SK-N-SH treated with all-trans-retinoic acid at 6 μM for 48 hours (cell line): ENCODE measurements around the gene IL1RL1.

ENCODE experiments used
- OSR1 ChIP-seq: fragments of 250-450 bp; sonication (Bioruptor Pico); IDR thresholded peaks from 2 replicates; pipeline ENCODE4 v1.8.0; 2022; ENCODE audit warnings: moderate library complexity, mild to moderate bottlenecking, inconsistent platforms
- TF ChIP-seq, protein P1 (sequence below): fragments of 250-450 bp; sonication (Bioruptor Pico); IDR thresholded peaks from 2 replicates; pipeline ENCODE4 v1.8.0; 2020; ENCODE audit warnings: mild to moderate bottlenecking, moderate library complexity, borderline replicate concordance

DNA sequence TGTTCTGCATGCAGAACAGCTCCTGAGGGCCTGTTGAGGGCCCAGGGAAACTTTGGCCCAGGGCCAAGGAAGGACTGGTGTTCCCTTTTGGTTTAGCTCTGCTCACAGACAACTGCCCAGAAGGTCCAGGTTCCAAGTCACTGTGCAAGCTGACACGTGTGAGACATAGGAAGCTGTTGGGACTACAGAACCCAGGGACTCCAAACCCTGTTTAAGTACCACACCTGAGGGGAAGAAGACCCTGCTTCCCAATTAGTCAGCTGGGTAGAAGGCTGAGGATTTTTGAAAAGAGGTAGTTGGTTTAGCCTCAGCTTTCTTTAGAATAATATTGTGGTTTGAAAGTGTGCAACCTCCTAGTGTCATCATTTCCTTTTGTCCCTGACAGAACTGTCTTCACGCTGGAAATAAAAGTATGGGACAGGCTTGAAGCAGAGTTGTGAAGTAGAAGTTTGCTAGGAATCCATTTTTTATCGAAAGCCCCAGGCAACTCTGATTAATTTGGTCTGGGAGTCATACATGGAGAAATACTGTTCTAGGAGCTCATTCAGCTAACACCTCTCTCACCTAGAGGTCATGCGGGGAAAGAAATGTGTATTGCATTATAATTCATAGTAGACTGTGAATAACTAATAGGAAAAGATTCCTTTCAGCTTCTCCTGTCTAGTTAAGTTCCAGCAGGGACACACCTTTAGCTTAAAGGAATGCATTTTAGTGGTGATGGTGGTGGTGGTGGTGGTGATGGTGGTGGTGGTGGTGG lies 19.9 kb upstream of the IL1RL1 start:
- TF ChIP-seq OSR1, result no peak
- TF ChIP-seq, protein P1, sequence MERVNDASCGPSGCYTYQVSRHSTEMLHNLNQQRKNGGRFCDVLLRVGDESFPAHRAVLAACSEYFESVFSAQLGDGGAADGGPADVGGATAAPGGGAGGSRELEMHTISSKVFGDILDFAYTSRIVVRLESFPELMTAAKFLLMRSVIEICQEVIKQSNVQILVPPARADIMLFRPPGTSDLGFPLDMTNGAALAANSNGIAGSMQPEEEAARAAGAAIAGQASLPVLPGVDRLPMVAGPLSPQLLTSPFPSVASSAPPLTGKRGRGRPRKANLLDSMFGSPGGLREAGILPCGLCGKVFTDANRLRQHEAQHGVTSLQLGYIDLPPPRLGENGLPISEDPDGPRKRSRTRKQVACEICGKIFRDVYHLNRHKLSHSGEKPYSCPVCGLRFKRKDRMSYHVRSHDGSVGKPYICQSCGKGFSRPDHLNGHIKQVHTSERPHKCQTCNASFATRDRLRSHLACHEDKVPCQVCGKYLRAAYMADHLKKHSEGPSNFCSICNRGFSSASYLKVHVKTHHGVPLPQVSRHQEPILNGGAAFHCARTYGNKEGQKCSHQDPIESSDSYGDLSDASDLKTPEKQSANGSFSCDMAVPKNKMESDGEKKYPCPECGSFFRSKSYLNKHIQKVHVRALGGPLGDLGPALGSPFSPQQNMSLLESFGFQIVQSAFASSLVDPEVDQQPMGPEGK (CRISPR knock-in tag), result no peak
